ENCODE measurements around the gene RBCK1.

- TF ChIP-seq CTCF (IDR thresholded peaks at IDR 0.05; ENCODE audit: extremely low read depth in 1 of 2, insufficient read depth in 1 of 2, low read depth in 1 of 2, low read length in 2 of 2): no peak
- no peak for TF ChIP-seq EZH2 (IDR thresholded peaks at IDR 0.05; ENCODE audit: borderline replicate concordance, low read depth, low read length, severe bottlenecking)
- TF ChIP-seq POLR2AphosphoS5 (IDR thresholded peaks at IDR 0.05; ENCODE audit: insufficient read depth, low read depth, low read length): no peak
- no peak for TF ChIP-seq MAX (IDR thresholded peaks at IDR 0.05; ENCODE audit: insufficient read depth, insufficient read length)
These were observed 71.9 kb downstream of the RBCK1 start for GRCh38 chr20:480044-480443.

Data from endothelial cell of umbilical vein (primary cell).